Fibroblast of skin of scalp (primary cell): ENCODE data around the gene FBXW7.

Experiments used
- DNase-seq: peaks from one replicate; pipeline ENCODE4 v3.0.0-alpha.2; 2013

FBXW7 gene

DNA sequence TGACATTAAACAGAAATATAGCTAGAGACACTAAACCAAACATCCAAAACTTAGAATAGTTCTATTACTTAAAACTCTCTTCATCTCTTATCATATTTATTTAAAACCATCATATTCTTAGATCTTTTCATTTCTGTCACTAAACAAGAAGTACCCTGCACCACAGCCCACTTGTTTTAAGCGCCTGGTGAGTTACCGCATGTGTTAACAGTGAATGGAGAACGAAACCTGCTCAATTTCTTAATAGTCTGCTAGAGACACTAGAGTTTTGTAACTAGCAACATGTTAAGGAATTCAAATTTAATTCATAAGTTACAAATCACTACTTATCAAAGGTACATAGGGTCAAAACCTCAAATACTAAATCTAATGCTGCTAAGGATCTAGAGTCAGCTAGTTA is 111.5 kb downstream of the FBXW7 start:
- DNase-seq: no peak

DNA sequence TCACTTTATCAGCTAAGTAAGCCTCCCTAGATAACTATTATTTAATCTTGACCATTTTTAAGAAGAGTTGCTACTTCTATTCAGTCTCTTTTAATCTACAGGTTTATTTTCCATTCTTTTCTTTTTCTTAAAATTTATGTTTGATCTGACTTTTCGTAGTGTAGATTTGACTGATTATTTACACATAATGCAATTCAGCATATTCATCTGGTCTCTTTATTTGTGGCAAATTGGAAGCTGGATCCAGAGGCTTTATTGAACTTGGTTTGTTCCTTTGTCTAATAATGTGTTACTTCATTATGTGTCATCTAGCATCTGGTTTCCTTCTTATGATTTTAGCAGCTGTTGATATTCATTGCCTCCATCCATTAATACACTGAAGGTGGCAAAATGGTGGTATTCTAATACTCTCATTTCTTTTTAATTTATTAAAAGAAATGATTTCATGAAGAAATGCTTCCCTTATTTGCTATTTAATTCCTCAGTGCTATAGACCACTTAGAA is 113.0 kb downstream of the FBXW7 start:
- DNase-seq: no peak

DNA sequence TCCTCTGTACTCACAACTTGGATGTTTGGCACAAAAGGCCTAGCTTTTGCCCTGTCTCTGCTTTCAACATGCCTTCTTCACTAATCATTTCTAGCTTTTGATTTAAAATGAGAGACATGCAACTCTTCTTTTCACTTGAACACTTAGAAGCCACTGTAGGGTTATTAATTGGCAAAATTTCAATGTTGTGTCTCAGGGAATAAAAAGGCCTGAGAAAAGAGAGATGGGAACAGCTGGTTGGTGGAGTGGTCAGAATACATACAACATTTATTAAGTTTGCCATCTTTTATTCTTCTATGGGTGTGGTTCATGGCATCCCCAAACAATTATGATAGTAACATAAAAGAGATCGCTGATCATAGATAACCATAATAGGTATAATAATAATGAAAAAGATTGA is 114.3 kb downstream of the FBXW7 start:
- DNase-seq: no peak

DNA sequence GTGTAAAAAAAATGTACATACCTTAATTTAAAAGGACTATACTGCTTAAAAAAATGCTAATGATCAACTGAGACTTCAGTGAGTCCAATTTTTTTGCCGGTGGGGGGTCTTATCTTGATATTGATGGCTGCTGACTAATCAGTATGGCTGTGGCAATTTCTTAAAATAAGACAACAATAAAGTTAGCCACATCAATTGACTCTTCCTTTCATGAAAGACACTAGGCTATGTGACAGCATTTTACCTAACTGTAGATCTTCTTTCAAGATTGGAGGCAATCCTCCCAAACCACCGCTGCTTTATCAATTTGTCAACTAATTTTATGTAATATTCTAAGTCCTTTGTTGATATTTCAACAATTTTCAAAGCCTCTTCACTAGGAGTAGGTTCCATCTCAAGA is 116.1 kb downstream of the FBXW7 start:
- DNase-seq: no peak

DNA sequence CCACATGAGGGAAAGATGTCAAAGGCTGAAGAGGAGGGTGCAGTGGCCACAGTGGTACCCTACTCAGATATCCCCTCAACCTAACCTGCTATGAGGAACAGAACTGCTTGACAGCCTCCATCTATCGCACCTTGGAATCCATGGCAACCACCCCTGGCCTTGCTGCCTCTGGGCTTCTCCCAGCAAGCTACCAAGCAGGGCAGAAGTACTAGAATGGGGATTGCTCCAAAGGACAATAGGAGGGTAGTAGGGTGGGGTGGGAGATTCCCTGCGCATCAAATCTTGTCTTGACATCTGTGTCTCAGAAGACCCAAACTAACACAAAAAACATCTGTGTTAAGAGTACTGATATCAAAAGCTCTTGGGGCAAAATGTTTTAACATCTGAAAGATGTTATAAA is 118.2 kb downstream of the FBXW7 start:
- DNase-seq: no peak

DNA sequence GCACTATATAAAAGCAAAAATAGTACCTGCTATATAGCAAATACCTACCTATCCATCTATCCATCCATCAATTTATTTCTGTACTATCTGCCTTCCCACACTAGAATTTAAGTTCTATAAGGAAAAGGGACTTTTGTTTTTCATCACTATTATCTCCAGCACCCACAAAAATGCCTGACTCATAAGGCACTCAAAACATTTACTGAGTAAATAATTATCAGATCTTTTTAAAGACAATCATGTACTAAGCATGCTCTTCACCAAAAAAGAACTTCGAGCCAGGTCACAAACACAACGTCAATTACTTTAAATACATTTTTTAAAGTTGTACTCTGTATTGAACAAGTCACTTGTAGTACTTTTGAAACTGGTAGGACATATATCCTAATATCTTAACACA is 119.9 kb downstream of the FBXW7 start:
- DNase-seq: peak; percentile 55

DNA sequence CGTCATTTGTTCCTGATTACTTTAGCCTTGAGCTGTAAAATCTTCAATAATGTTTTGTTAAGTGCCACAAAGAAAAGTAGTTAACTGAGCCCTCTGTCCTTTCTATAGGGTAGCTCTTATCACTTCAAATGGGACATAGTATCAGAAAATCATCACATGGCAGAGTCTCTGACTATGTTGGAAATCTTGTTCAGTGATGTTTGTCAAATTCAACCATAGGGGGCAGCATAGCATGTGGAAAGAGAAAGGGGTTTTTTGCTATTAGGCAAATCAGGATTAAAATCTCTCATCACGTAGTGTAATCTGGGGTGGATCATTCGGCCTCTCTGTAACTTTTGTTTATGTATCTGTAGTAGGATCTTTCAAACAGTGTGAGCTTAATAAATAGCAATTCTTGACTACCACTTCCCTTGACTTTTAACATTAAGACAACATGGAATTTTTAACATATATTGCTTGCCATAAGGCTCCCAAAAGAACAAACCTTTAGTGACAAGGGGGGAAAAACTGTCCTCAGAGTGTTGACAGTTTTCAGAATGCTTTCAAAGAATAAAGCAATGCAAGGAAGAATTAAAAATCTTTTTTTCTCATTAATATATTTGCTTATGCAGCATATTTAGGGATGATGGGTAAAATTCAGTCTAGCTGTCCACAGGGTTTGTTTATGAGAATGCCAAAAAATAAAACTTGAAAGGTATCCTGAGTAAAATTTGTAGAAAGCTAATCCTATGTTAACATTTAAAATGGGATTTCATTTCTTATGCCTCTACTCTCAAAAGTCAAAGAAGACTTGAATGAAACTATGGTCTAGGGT is 127.2 kb downstream of the FBXW7 start:
- peak; percentile 24 for DNase-seq

DNA sequence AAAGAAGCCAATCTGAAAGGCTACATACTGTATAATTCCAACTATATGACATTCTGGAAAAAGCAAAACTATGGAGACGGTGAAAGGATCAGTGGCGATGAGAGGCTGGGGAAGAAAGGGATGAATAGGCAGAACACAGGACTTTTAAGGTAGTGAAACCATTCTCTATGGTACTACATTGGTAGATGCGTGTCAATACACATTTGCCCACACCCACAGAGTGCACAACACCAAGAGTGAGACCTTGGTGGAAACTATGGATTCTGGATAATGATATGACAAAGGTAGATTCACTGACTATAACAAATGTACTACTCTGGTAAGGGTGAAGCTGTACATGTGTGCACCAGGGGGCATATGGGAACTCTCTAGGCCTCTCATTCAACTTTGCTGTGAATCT is 134.5 kb downstream of the FBXW7 start:
- DNase-seq: no peak

DNA sequence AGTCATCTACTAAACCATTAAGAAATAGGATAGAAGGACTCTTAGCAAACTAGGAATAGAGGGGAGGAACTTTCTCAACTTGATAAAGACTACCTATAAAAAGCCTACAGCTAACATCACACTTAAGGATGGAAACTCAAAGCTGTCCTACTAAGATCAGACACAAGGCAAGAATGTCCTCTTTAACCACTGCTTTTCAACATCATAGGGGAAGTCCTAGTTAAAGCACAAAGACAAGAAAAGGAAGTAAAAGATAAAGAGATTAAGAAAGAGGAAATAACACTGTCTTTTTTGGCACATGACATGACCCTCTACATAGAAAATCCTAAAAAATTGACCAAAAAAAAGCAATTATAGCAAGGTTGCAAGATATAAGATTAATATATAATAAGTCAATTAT is 136.6 kb downstream of the FBXW7 start:
- no peak for DNase-seq

DNA sequence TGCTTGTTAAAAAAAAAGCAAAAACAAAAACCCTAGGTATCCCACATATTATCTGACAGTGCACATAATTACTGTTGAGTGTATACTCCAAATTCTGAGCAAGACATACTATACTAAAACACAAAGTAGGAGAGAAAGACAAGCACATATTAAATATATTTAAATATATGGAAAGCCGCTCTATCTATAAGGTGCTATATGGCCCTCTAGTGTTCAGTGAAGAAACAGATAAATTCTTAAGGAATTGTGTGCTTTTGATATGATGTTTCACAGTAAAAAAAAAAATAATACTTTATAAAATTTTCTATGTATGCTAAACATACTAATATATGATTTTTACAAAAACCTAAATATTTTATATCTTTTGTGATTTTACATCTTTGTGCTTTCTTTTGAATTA is 137.8 kb downstream of the FBXW7 start:
- peak; percentile 20 for DNase-seq

DNA sequence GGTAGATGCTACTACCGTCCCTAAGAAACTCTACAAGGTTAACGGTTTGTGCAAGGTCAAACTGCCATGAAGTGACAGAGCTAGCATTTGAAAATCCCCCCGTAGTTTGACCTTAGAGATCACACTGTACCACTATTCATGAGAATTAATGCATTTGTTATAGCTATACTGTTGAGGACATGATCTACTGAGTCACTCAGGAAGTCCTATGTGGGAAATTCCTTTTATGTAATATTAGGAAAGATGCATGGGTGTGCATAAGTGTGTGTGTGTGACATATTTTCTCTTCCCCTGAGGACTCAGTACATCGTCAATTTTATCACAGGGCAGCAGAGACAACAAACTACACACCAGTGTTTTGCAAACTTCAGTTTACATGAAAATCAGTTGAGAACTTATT is 141.1 kb downstream of the FBXW7 start:
- no peak for DNase-seq

DNA sequence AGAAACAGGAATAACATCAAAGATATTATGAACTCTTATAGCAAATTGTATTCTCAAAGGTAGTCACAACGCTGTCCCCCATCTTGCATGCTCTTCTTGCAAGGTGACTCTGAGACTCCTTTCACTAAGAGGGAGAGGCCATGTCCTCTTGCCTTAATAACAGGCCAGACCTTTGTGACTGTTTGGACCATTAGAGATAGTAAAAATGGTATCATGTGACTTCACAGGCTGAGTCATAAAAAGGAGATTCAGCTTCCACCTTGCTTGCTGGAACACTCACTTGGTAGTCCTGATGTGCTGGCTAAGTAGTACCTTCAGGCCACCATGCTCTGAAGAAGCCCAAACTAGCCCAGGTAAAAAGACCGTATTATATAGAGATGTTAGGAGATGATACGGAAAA is 143.8 kb downstream of the FBXW7 start:
- no peak for DNase-seq

DNA sequence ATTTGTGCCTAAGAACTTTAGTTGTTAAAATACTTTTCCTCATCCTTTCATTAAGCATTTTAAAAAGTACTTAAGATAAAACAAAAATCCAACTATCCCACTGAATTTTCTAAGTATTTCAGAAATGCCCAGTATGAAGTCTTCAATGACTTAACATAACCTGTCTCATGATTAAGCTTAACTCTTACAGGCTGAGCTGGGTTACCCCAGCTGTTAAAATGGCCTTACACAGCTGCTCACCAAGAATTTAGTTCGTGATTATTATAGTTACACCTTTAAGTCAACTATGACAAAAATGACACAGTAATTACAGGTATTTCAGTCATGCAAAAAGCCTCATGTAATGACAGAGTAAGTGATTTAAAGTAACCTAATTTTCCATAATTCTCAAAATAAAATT is 145.7 kb downstream of the FBXW7 start:
- DNase-seq: no peak

DNA sequence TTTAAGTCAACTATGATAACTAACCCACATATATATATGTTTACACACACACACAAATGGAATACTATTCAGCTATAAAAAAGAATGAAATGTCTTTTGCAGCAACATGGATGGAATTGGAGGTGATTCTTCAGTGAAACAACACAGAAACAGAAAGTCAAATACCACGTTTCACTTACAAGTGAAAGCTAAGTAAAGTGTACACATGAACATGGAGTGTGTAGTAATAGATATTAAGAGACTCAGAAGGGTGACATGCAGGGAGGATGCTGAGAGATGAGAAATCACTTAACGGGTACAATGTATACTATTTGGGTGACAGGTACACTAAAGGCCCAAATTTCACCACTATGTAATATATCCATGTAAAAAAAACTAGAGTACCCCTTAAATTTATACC is 146.5 kb downstream of the FBXW7 start:
- DNase-seq: no peak

DNA sequence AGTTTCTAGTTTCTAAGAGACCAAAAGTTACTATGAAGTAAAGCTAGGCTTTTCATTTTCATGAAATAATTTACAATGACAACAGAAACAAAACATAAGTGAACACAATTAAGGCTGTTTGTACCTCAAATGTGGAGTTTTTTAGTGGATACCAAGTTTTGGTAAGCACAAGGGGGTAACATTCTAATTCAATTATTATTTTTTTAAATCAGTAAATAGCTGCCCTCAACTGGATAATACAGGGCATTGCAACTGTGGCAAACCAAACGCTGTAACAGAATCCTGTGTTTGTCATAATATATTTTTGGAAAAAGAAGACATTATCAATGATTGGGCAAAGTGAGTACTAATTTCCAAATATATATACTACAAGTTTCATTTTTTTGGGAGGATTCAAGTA is 150.3 kb downstream of the FBXW7 start:
- peak; percentile 10 for DNase-seq

DNA sequence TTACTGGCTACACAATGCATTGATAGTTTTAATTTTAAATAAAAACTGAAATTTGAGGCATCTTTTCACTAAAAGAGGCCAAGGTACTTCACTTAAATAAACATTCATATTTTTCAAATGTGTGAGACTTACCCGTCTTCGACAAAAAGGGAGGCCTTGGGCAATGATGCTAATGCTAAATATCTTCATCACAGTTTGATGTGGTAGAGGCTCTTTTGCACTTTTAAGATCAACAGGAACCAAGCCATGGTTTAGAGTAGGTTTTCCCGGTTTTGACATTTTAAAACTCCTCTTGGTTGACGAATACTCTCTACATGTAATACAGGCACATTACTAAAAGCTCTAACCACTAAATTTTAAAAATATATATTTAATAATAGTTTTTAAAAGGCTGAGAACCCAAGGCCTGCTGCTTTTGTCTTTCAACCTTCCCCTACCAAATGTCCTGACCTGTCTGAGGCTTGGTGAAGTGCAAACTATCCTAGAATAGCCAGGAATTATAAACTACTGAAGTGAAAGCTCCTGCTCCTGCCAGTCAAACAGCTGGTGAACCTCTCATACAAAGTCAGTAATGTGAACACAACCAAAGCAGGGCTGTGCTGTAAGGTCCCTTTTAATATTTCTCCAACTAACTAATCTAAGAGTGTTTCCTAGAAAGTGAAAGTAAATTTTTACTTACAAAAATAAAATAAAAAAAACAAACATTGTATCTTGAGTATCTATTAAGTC is 153.7 kb downstream of the FBXW7 start:
- no peak for DNase-seq

DNA sequence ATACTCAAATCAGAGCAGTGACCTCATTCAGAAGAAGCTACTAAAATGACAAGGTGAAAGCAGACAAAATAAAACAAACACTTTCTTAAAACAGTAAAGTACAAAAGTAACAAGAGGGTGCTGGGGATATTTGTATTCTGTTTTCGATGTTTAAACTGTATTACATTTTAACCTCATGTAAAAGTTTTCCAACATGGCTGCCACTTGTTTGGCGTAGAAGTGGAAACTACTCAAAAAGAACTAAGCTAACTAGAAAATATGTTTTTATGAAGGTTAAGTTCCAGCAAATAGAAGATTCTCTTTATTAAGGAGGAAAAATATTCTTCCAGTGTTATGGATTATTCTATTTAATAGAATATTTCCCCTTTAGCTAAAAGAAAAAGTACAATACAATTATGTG is 155.0 kb downstream of the FBXW7 start:
- DNase-seq: no peak

DNA sequence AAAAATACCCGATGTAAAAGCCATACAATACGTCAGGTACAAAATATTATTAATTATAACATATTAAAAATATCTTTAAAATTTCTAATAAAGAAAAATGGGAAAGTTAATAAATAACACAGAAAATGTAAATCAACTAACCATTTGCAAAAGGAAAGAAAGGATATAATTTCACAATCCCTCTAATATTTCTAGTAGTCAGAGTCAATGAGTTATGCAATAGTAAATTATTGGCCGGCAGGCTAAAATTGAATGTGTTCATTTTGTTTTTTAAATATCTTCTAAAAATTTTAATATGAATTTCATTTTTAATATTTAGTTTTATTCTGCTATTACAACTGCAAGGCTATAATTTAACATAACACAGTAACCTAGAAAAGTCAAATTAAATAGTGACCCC is 155.7 kb downstream of the FBXW7 start:
- no peak for DNase-seq

DNA sequence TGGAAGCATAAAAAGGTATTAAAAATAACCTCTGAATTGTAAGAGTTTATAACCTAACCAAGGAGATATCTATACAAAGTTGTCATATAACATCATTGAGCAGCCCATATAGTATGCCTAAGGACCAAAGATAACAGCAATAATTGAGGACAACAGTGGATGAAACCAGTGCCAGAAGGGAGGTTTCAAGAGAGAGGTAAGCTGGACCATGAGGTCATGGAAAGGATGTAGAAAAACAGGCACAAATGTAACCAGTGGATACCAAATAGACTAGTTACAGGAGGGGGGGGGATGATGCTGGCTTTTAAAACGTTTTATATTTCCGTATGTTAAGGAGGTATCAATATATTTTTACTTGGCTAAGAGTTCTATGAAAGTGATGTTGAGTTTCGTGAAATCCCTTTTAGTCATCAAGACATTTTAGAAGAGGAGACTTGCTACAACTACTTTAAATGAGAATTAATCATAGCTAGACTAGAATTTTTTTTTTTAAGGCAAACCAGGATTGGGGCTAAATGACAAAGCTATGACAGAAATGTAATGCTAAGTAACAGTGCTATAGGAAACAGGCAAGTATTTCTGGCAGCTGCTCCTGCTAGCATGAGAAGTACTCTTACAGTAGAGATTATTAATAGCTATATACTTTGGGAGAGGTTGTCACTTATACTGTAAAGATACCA is 161.1 kb downstream of the FBXW7 start:
- DNase-seq: peak; percentile 54

DNA sequence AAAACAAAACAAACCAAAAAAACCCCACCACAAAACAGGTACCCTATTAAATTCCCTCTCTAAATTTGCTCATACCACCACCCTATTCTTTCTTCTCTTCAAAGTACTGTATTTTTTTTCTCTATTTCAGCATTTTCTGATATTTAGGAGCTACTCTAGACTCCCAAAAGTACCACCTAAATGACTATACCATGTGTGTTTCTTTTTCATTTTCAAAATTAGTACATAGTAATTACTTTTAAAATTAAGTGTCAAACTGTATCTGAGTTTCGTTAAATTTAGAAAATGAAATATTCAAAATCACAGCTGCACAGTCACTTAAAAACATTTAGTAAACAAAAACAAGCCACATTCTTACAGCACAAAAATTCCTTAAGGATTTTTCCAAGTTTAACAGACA is 161.7 kb downstream of the FBXW7 start:
- DNase-seq: no peak

DNA sequence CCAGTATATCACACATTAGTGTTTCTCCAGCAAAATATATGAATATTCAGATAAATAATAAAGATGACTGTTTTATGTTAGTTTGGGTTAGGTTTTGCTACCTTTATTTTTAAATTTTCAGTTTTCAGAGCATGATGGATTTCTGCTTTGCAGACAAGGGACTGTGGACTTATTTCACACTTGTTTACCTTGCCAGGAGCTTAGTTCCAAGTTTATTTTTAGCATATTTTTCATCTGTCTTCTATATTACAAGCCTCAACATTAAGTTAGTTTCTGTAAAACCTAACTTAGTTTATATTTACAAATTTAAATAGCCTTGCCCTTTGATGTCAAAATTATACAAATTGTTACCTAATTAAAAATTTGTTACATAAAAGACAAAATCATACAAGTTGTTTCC is 163.4 kb downstream of the FBXW7 start:
- DNase-seq: no peak

DNA sequence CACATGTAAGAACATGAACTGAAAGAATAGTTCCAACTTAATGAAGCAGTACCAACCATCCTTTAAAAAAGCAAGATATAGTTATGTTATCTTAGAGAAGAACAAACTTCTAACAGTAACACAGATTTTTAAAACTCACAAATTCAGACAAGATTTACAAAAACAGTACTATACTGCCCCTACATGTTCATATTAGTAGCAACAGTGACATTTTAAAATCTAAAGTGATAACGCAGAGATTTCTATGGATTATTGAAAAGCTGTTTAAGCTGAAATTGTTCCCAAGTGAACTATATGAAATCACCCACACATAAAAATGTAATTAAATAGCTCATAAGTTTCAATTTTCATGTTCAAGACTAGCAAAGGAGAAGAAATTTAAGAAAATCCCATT is 166.0 kb downstream of the FBXW7 start:
- no peak for DNase-seq

DNA sequence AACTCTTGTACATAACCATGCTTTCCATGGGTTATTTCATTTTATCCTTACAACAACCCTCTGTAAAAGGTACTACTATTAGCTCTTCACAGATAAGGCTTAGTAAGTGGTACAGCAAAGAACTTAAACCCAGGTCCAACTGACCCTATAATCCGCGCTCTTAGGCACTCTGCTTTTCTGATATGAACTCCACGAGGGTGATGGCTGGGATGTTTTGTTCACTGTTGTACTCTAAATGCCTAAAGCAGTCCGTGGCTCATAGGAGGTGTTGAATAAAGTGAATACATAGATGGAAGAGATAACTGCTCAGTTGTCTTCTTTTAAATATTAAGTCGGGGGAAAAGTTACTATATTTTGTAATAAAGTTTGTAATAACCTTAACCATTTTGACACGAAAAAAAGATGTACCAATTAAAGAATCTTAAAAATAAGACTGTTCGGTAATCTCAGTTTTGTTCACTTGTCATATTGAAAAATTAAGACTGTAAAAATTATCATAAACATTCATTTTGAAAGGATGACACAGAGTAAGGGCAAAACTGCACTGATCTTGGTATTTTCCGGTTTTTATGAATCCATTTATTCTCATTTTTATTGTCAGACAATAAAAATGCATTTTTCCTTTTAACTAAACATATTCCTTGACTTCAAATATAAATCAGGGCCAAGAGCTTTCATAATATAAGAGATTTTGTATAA is 166.5 kb downstream of the FBXW7 start:
- DNase-seq: no peak
